GM21825 (cell line): ENCODE data around the gene KIF5B.
A peak's percentile ranks its signal among the peaks of the same experiment; 100 is the strongest.

Experiments used
- ATAC-seq: cut with Tn5 transposase; IDR thresholded peaks from one replicate; pipeline ENCODE4 v1.9.1; 2021; ENCODE audit warnings: mild to moderate bottlenecking, moderate library complexity; ENCODE audit not compliant: unreplicated experiment

The KIF5B gene

DNA sequence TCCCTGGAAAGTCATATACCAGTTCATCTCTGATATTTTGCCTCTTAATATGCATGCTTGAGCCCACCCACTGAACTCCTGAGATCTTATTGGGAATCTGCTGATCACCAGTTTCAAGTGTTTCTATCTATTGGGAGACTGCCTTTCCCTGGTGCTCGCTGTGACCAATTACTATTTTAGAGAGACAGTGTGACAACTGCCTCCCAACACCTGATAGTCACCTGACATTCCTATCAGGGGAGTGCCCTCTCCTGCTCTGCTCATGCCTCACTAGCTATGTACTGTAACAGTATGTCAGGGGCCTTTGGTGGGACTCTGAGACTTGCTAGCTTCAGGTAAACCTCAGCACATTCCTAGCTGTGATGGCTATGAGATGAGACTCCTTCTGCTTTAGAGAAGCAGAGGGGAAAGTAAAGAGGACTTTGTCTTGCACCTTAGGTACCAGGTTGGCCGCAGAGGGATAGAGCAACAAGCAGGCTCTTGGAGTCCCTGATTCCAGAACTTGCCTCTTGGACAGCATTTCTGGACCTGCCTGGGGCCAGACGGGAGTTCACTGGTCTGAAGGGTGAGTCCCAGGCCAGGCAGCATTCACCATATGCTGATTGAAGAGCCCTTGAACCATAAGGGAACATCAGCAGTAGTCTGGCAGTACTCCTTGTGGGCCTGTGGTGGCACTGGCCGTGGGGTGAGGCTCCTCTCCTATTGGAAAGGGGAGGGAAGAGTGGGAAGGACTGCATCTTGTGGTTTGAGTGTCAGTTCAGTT is 93.2 kb downstream of the KIF5B start:
- no peak for ATAC-seq

DNA sequence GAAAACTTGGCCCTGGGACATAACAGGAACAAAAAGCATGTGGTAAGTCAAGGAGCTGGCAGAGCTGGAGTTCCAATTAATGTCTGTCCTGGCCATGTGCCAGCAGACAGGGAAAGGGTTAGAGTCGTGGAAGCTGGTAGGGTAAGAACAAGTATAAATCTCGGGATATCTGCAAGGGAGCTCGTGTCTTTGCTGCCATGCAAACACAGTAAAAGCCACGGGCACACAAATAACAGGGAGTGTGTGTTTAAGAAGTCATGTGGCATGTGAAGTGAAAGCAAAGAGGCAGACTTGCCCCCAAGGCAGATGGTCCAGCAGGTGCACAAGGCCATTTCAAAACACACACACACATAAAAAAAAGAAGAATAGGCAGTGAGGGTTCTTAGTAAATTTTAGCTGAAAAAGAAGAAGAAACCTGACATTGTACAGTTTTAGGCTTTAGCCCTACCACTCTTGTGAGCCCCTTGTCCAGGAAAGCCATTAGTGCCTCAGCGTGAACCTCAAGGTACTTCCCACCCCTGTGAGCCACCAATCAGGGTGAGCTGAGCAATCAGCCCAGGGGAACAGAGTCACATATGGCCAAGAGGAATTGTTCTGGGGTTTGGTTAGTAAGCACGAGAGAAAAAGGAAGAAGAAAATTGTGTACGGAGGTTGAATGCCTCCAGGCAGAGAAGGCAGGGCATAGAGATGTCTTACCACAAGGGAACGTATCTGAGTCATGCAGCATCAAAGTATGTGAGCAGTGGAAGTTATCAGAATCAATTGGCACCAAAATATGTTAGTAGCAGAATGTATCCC is 94.7 kb downstream of the KIF5B start:
- peak; percentile 59 for ATAC-seq

DNA sequence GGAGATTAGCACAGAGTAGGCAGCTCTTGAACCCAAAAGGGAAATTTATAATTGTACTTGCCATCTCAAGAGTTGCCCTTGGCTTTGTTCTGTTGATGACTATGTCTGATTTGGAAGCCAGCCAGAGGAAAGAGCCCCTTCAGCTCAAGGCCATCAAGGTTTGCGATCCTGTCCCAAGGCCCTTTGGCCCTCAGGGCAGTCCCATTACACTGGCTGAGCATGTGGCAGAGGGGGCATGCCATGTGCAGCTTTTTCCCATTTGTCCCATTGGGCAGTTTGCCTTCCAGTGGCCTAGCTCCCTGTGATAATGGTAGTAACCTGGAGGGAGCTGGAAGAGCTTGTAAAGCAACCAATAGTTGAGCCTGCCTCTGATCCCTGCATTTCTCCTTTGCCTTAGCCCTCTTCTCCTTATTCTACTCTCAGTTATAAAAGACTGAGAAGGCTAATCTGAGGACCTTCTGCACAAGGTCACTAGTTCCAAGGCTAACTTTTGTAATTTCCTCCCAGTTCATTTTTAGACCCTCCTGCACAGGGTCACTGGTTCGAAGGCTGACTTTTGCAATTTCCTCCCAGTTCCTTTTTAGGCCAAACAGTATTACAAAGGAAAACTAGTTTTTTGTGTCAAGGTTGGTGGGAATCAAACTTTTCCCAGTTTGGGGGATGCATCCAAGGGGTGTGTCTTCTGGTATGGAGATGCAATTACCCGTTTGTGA is 96.6 kb downstream of the KIF5B start:
- no peak for ATAC-seq
